Fibroblast of lung (primary cell): ENCODE data around the gene ZNHIT6.

ENCODE experiments used
- CTCF ChIP-seq, 2 donors: IDR thresholded peaks in 1 of 2; conservative IDR thresholded peaks in 1 of 2; 1 replicate in 1 of 2; 2 replicates in 1 of 2; pipeline ENCODE4 v1.5.1; 2011 to 2012; ENCODE audit warnings: low read length in 2 of 2, control low read depth in 1 of 2, inconsistent platforms in 1 of 2, low read depth in 1 of 2, mild to moderate bottlenecking in 1 of 2
- EZH2 ChIP-seq: IDR thresholded peaks from 2 replicates; pipeline ENCODE4 v1.5.1; 2012; ENCODE audit warnings: low read length, control low read depth, mild to moderate bottlenecking; ENCODE audit errors: missing control alignments

DNA sequence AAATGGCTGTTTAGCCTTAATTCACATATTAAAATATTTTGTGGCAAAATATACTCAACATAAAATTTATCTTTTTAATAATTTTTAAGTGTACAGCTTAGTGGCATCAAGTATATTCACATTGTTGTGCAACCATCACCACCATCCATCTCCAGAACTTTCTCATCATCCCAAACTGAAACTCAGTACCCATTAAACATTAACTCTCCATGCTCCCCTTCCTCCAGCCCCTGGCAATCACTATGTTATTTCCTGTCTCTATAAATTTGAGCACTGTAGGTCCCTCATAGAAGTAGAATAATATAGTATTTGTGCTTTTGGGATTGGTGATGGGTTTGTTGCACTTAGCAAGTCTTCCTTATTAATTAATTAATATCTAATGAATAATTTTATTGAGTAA, 98.3 kb downstream of the ZNHIT6 start:
- no peak for TF ChIP-seq CTCF (conservative IDR thresholded peaks at IDR 0.05 in 1 of 2, IDR thresholded peaks at IDR 0.05 in 1 of 2; ENCODE audit: low read depth in 1 of 2, low read length in 2 of 2)
- TF ChIP-seq EZH2 = no peak
